Neural cell (in vitro differentiated cells): ENCODE measurements around the gene GRIN2C. TPM values are rescaled to one million over a fixed set of nuclear protein-coding genes. Genes with fewer than 3 reads are reported as not detected.

Experiments
- H2AFZ ChIP-seq: fragments of 200-600, 300-800 bp; sonication (generic), shearing (Covaris generic); 2 replicates; pipeline ENCODE4 v1.6.0; 2014; ENCODE audit warnings: low read depth, mild to moderate bottlenecking, antibody characterized with exemption, low read length, moderate library complexity
- H3F3A ChIP-seq: fragments of 200-600 bp; shearing (Covaris generic); 2 replicates; pipeline ENCODE4 v1.6.1; 2016; ENCODE audit warnings: mild to moderate bottlenecking, moderate library complexity, mixed read lengths, antibody characterized with exemption, low read length; ENCODE audit not compliant: insufficient read depth, poor library complexity, severe bottlenecking
- H3K27ac ChIP-seq: fragments of 200-600, 300-800 bp; sonication (generic), shearing (Covaris generic); 2 replicates; pipeline ENCODE4 v1.5.1; 2014; ENCODE audit warnings: mild to moderate bottlenecking, low read length, moderate library complexity
- H3K27me3 ChIP-seq: fragments of 300-800, 200-600 bp; sonication (generic), shearing (Covaris generic); 2 replicates; pipeline ENCODE4 v1.6.0; 2014; ENCODE audit warnings: mild to moderate bottlenecking, low read depth, low read length, moderate library complexity; ENCODE audit not compliant: insufficient read depth
- H3K36me3 ChIP-seq: fragments of 300-800, 200-600 bp; sonication (generic), shearing (Covaris generic); 2 replicates; pipeline ENCODE4 v1.5.1; 2014; ENCODE audit warnings: mild to moderate bottlenecking, antibody characterized with exemption, low read length, moderate library complexity; ENCODE audit not compliant: insufficient read depth
- H3K4me2 ChIP-seq: fragments of 300-800, 200-600 bp; sonication (generic), shearing (Covaris generic); 2 replicates; pipeline ENCODE4 v1.6.0; 2014; ENCODE audit warnings: mild to moderate bottlenecking, low read length
- H3K4me3 ChIP-seq: fragments of 300-800, 200-600 bp; sonication (generic), shearing (Covaris generic); 2 replicates; pipeline ENCODE4 v1.5.1; 2014; ENCODE audit warnings: mild to moderate bottlenecking, low read length, moderate library complexity
- H3K79me2 ChIP-seq: fragments of 200-600 bp; shearing (Covaris generic); replicated peaks from 2 replicates; pipeline ENCODE4 v1.6.0; 2014; ENCODE audit warnings: mild to moderate bottlenecking, low read length, moderate library complexity; ENCODE audit not compliant: insufficient read depth
- H3K9ac ChIP-seq: fragments of 300-800, 200-600 bp; sonication (generic), shearing (Covaris generic); 2 replicates; pipeline ENCODE4 v1.6.1; 2016; ENCODE audit warnings: mild to moderate bottlenecking, low read length, mixed read lengths
- H3K9me2 ChIP-seq: fragments of 200-600 bp; shearing (Covaris generic); 2 replicates; pipeline ENCODE4 v1.6.1; 2016; ENCODE audit warnings: mild to moderate bottlenecking, low read length, mixed read lengths; ENCODE audit not compliant: insufficient read depth
- H3K9me3 ChIP-seq: fragments of 200-600, 300-800 bp; sonication (generic), shearing (Covaris generic); 2 replicates; pipeline ENCODE4 v1.6.1; 2016; ENCODE audit warnings: mild to moderate bottlenecking, mixed run types, low read length, moderate library complexity, mixed read lengths
- H4K20me1 ChIP-seq: fragments of 200-600 bp; shearing (Covaris generic); 2 replicates; pipeline ENCODE4 v1.6.1; 2016; ENCODE audit warnings: mild to moderate bottlenecking, mixed run types; ENCODE audit not compliant: insufficient read depth
- CTCF ChIP-seq: fragments of 450-650 bp; IDR thresholded peaks from 2 replicates; pipeline ENCODE4 v1.5.1; 2014; ENCODE audit warnings: antibody characterized with exemption, mild to moderate bottlenecking, moderate library complexity; ENCODE audit not compliant: poor library complexity, severe bottlenecking
- EP300 ChIP-seq: fragments of 450-650 bp; conservative IDR thresholded peaks from 2 replicates; pipeline ENCODE4 v1.6.1; 2014; ENCODE audit warnings: antibody characterized with exemption, mild to moderate bottlenecking, moderate library complexity; ENCODE audit not compliant: poor library complexity, severe bottlenecking
- EZH2 ChIP-seq: fragments of 200-600, 300-800 bp; shearing (Covaris generic), sonication (generic); IDR thresholded peaks from 2 replicates; pipeline ENCODE4 v1.6.1; 2014; ENCODE audit warnings: antibody characterized with exemption, low read length, borderline replicate concordance, mild to moderate bottlenecking; ENCODE audit not compliant: insufficient read depth, poor library complexity, severe bottlenecking
- MXI1 ChIP-seq: fragments of 450-650 bp; conservative IDR thresholded peaks from 2 replicates; pipeline ENCODE4 v1.6.1; 2014; ENCODE audit warnings: antibody characterized with exemption, mild to moderate bottlenecking; ENCODE audit not compliant: poor library complexity, severe bottlenecking
- POLR2AphosphoS5 ChIP-seq: IDR thresholded peaks from 2 replicates; pipeline ENCODE4 v1.6.1; 2012
- RAD21 ChIP-seq: fragments of 450-650 bp; conservative IDR thresholded peaks from 2 replicates; pipeline ENCODE4 v1.6.1; 2014; ENCODE audit warnings: antibody characterized with exemption, mild to moderate bottlenecking, moderate library complexity
- SMC3 ChIP-seq: fragments of 450-650 bp; conservative IDR thresholded peaks from 2 replicates; pipeline ENCODE4 v1.6.1; 2014; ENCODE audit warnings: antibody characterized with exemption, mild to moderate bottlenecking, moderate library complexity; ENCODE audit not compliant: poor library complexity
- TAF1 ChIP-seq: IDR thresholded peaks from 2 replicates; pipeline ENCODE4 v1.6.1; 2012; ENCODE audit warnings: low read depth
- polyA plus RNA-seq: library from polyadenylated mRNA; depleted of rRNA; stranded (reverse); fragments of >200 nt; gene quantifications from 2 replicates; pipeline ENCODE4 v1.2.3, GENCODE V29; 2014
- TF ChIP-seq, protein P1 (sequence below): IDR thresholded peaks from 2 replicates; pipeline ENCODE4 v1.6.1; 2012; ENCODE audit warnings: borderline replicate concordance

Gene GRIN2C
- polyA plus RNA-seq, 1 donor from 2014 or later: 0.04 TPM

- TF ChIP-seq SMC3 (no peak), EZH2 (no peak), RAD21 (no peak), EP300 (no peak), MXI1 (no peak), CTCF (no peak), POLR2AphosphoS5 (no peak), TAF1 (no peak)
- TF ChIP-seq, protein P1, sequence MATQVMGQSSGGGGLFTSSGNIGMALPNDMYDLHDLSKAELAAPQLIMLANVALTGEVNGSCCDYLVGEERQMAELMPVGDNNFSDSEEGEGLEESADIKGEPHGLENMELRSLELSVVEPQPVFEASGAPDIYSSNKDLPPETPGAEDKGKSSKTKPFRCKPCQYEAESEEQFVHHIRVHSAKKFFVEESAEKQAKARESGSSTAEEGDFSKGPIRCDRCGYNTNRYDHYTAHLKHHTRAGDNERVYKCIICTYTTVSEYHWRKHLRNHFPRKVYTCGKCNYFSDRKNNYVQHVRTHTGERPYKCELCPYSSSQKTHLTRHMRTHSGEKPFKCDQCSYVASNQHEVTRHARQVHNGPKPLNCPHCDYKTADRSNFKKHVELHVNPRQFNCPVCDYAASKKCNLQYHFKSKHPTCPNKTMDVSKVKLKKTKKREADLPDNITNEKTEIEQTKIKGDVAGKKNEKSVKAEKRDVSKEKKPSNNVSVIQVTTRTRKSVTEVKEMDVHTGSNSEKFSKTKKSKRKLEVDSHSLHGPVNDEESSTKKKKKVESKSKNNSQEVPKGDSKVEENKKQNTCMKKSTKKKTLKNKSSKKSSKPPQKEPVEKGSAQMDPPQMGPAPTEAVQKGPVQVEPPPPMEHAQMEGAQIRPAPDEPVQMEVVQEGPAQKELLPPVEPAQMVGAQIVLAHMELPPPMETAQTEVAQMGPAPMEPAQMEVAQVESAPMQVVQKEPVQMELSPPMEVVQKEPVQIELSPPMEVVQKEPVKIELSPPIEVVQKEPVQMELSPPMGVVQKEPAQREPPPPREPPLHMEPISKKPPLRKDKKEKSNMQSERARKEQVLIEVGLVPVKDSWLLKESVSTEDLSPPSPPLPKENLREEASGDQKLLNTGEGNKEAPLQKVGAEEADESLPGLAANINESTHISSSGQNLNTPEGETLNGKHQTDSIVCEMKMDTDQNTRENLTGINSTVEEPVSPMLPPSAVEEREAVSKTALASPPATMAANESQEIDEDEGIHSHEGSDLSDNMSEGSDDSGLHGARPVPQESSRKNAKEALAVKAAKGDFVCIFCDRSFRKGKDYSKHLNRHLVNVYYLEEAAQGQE: no peak
- H3K27me3 ChIP-seq: no peaks in the 10 kb centered on the region
- no peak overlapping the region for H2AFZ ChIP-seq
- H3F3A ChIP-seq: no peaks in the 10 kb centered on the region
- H3K4me3 ChIP-seq: no peak overlapping the region
- no peak overlapping the region for H3K9ac ChIP-seq
- H3K27ac ChIP-seq: no peak overlapping the region
- H3K9me2 ChIP-seq: no peaks in the 10 kb centered on the region
- no peak overlapping the region for H3K4me2 ChIP-seq
- no peaks in the 10 kb centered on the region for H3K9me3 ChIP-seq
- no peaks in the 10 kb centered on the region for H4K20me1 ChIP-seq
- no peaks in the 10 kb centered on the region for H3K79me2 ChIP-seq
- no peaks in the 10 kb centered on the region for H3K36me3 ChIP-seq
Measured at GRCh38 chr17:74806334-74806733, 53.4 kb downstream of the GRIN2C start.

GRCh38 chr17:74805591-74805991 lies 54.1 kb downstream of the GRIN2C start:
- H3K27ac ChIP-seq: no peak overlapping the region
- no peaks in the 10 kb centered on the region for H4K20me1 ChIP-seq
- no peaks in the 10 kb centered on the region for H3F3A ChIP-seq
- H3K36me3 ChIP-seq: no peaks in the 10 kb centered on the region
- no peak overlapping the region for H3K9ac ChIP-seq
- H3K4me3 ChIP-seq: no peak overlapping the region
- H3K9me3 ChIP-seq: no peaks in the 10 kb centered on the region
- no peak for TF ChIP-seq POLR2AphosphoS5
- H2AFZ ChIP-seq: no peak overlapping the region
- no peaks in the 10 kb centered on the region for H3K79me2 ChIP-seq
- H3K27me3 ChIP-seq: no peaks in the 10 kb centered on the region
- H3K9me2 ChIP-seq: no peaks in the 10 kb centered on the region
- no peak overlapping the region for H3K4me2 ChIP-seq

DNA sequence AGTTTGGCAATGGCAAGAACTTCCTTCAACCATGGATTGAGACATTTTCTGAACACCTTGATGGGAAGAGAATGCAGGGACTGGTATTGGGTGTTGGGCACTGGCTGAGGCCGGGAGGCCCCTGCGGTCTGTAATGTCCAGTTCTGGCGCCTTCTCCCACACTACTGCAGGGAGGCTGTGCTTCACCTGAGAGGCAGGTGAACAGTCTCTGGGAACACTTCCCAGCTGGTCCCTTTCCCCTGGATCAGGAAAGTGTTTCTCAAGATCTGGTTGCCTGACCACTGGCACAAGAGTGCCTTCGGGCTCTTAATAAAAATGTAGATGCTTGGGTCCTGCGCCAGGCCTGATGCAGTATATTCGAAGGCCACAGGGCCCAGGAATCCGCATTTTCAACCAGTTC lies 55.0 kb downstream of the GRIN2C start:
- H3K4me3 ChIP-seq: no peak overlapping the region
- TF ChIP-seq RAD21 (no peak), EP300 (no peak), SMC3 (no peak), EZH2 (no peak), POLR2AphosphoS5 (no peak), TAF1 (no peak), MXI1 (no peak), CTCF (no peak)
- TF ChIP-seq, protein P1: no peak
- H3K79me2 ChIP-seq: no peaks in the 10 kb centered on the region
- no peak overlapping the region for H3K27ac ChIP-seq
- no peaks in the 10 kb centered on the region for H3K36me3 ChIP-seq
- H3K27me3 ChIP-seq: no peaks in the 10 kb centered on the region
- no peaks in the 10 kb centered on the region for H3K9me3 ChIP-seq
- no peak overlapping the region for H3K4me2 ChIP-seq
- no peaks in the 10 kb centered on the region for H3K9me2 ChIP-seq
- no peak overlapping the region for H2AFZ ChIP-seq
- no peaks in the 10 kb centered on the region for H4K20me1 ChIP-seq
- no peak overlapping the region for H3K9ac ChIP-seq
- no peaks in the 10 kb centered on the region for H3F3A ChIP-seq
